HepG2 (cell line): ENCODE results near the gene CAPN10. TPM values are rescaled to one million over a fixed set of nuclear protein-coding genes. Genes with fewer than 3 reads are reported as not detected.
A peak's percentile ranks its signal among the peaks of the same experiment; 100 is the strongest.

ENCODE experiments used
- ATAC-seq: fragments of 200-7000 bp; cut with Tn5 transposase; 3 replicates; pipeline ENCODE4 v1.9.1; 2020; ENCODE audit warnings: mild to moderate bottlenecking, moderate library complexity
- BruUV-seq: library from RNA; stranded (reverse); fragments of 400-500 nt; replicated peaks from 2 replicates; lab custom pipeline; 2021; lab: Mats Ljungman, UMichigan
- CTCF ChIA-PET: fragments of 300-600 bp; formaldehyde crosslinking; extraction: SDS; loops from one replicate; lab custom pipeline; 2021; ENCODE audit warnings: low total read pairs, inconsistent platforms, low intra/inter-chr PET ratio; lab: Yijun Ruan, JAX
- POLR2A ChIA-PET: fragments of 350-600 bp; sonication (Branson Sonifier 250); formaldehyde crosslinking; loops from one replicate; lab custom pipeline; 2020; ENCODE audit warnings: antibody characterized with exemption, inconsistent platforms; lab: Yijun Ruan, JAX
- DNase-seq: peaks from one replicate; pipeline ENCODE4 v3.0.0-alpha.2; 2015; ENCODE audit warnings: low spot score
- FAIRE-seq: peaks from 3 replicates; lab custom pipeline; 2011; peaks lifted over from hg19 to GRCh38; lab: Jason Lieb, UNC
- H2AFZ ChIP-seq: one replicate; pipeline ENCODE4 v1.6.1; 2011; ENCODE audit warnings: low read length, inconsistent platforms
- H3K27ac ChIP-seq: fragments of 300-600 bp; 3 replicates; pipeline ENCODE4 v1.8.0; 2011; ENCODE audit warnings: mixed run types, mild to moderate bottlenecking, mixed read lengths, low read length, inconsistent platforms; ENCODE audit not compliant: insufficient read depth; ENCODE audit errors: extremely low read length
- H3K27me3 ChIP-seq, 2 experiments: fragments of 200-600 bp in 1 of 2; 2 replicates in 1 of 2; 3 replicates in 1 of 2; pipeline versions ENCODE4 v1.6.0 to v1.8.0; 2011; ENCODE audit warnings: low read length in 2 of 2, mild to moderate bottlenecking in 2 of 2, moderate library complexity in 2 of 2, inconsistent platforms in 1 of 2; ENCODE audit not compliant: insufficient read depth in 2 of 2, control insufficient read depth in 1 of 2
- H3K36me3 ChIP-seq, 2 experiments: fragments of 200-600 bp in 1 of 2; replicated peaks in 1 of 2; 2 replicates in 1 of 2; 3 replicates in 1 of 2; pipeline versions ENCODE4 v1.5.1 to v1.8.0; 2011; ENCODE audit warnings: low read length in 2 of 2, inconsistent platforms in 1 of 2; ENCODE audit not compliant: insufficient read depth in 2 of 2, control insufficient read depth in 1 of 2
- H3K4me1 ChIP-seq: 2 replicates; pipeline ENCODE4 v1.5.1; 2012; ENCODE audit warnings: low read length, inconsistent platforms; ENCODE audit not compliant: insufficient read depth
- H3K4me2 ChIP-seq: 2 replicates; pipeline ENCODE4 v1.6.0; 2011; ENCODE audit warnings: low read depth, low read length, inconsistent platforms
- H3K4me3 ChIP-seq, 3 experiments: fragments of 200-600 bp in 1 of 3; sonication (generic), shearing (Covaris generic) in 1 of 3; replicated peaks in 1 of 3; 2 replicates each; pipeline ENCODE4 v1.5.1; 2011 to 2016; ENCODE audit warnings: low read length in 3 of 3, inconsistent platforms in 2 of 3, low read depth in 2 of 3, mild to moderate bottlenecking in 2 of 3, control low read depth in 1 of 3, mixed read lengths in 1 of 3; ENCODE audit not compliant: insufficient read depth in 1 of 3
- H3K79me2 ChIP-seq: one replicate; pipeline ENCODE4 v1.6.1; 2011; ENCODE audit warnings: low read length, inconsistent platforms; ENCODE audit not compliant: insufficient read depth
- H3K9ac ChIP-seq: 2 replicates; pipeline ENCODE4 v1.6.0; 2011; ENCODE audit warnings: mild to moderate bottlenecking, low read depth, low read length, inconsistent platforms; ENCODE audit not compliant: insufficient read depth
- H3K9me3 ChIP-seq: 2 replicates; pipeline ENCODE4 v1.5.1; 2012; ENCODE audit warnings: mild to moderate bottlenecking, low read length
- H4K20me1 ChIP-seq: 2 replicates; pipeline ENCODE4 v1.6.0; 2011; ENCODE audit warnings: inconsistent platforms, mild to moderate bottlenecking, low read length, moderate library complexity; ENCODE audit not compliant: insufficient read depth
- DPF2 ChIP-seq: sonication (generic); formaldehyde crosslinking; IDR thresholded peaks from 2 replicates; pipeline ENCODE4 v1.4.0; 2020; ENCODE audit warnings: mild to moderate bottlenecking, low read depth, missing genetic modification reagents, borderline replicate concordance
- HES4 ChIP-seq: sonication (generic); formaldehyde crosslinking; IDR thresholded peaks from 2 replicates; pipeline ENCODE4 v1.9.0; 2021; ENCODE audit warnings: mild to moderate bottlenecking, missing genetic modification reagents, borderline replicate concordance
- ZEB1 ChIP-seq: IDR thresholded peaks from 2 replicates; pipeline ENCODE4 v1.6.1; 2012; ENCODE audit warnings: mild to moderate bottlenecking, low read depth, inconsistent platforms; ENCODE audit not compliant: insufficient replicate concordance
- WGBS: methylation state at CpG from one replicate; pipeline ENCODE4 v1.1.6; 2017; ENCODE audit warnings: low lambda C conversion rate; 5-methylcytosine and 5-hydroxymethylcytosine counted together
- in situ Hi-C: cut with HindIII; loops from 2 replicates; pipeline ENCODE4 v1.10.0; 2017; ENCODE audit warnings: low pct_unique_long_range_greater_than_20kb; ENCODE audit not compliant: extremely low pct_ligation_motif_present
- intact Hi-C: fragments of 100-400 bp; cut with micrococcal nuclease; formaldehyde crosslinking; loops from one replicate; pipeline ENCODE4 v1.10.0; 2022; ENCODE audit not compliant: unreplicated experiment
- polyA plus RNA-seq, 8 experiments: library from polyadenylated mRNA; depleted of rRNA in 3 of 8; stranded (reverse) in 7 of 8; unstranded in 1 of 8; fragments of >200 nt; fragmentation: Illumina TruSeq in 4 of 8; extraction: Trizol in 4 of 8; gene quantifications; 2 replicates each; pipeline versions ENCODE4 v1.2.1 to v1.2.3, GENCODE V29; 2011 to 2016; ENCODE audit warnings: low read depth in 4 of 8, missing spikeins in 1 of 8, mixed read lengths in 1 of 8; ENCODE audit not compliant: insufficient read depth in 1 of 8
- total RNA-seq, 5 experiments: library from RNA; depleted of rRNA; stranded (reverse); fragments of >200 nt; fragmentation: Illumina TruSeq; extraction: Trizol; gene quantifications; 2 replicates each; pipeline ENCODE4 v1.2.3, GENCODE V29; 2016; ENCODE audit warnings: low read depth in 1 of 5
- TF ChIP-seq, protein P1 (sequence below): sonication (generic); formaldehyde crosslinking; IDR thresholded peaks from 2 replicates; pipeline ENCODE4 v1.5.0; 2020; ENCODE audit warnings: missing genetic modification reagents

CAPN10 gene
- total and polyA plus RNA-seq, 2 of the 13 experiments (the other 11 are each of a cell fraction or from before 2014, with no cell fraction given), result 27.6 to 32.4 TPM

DNA sequence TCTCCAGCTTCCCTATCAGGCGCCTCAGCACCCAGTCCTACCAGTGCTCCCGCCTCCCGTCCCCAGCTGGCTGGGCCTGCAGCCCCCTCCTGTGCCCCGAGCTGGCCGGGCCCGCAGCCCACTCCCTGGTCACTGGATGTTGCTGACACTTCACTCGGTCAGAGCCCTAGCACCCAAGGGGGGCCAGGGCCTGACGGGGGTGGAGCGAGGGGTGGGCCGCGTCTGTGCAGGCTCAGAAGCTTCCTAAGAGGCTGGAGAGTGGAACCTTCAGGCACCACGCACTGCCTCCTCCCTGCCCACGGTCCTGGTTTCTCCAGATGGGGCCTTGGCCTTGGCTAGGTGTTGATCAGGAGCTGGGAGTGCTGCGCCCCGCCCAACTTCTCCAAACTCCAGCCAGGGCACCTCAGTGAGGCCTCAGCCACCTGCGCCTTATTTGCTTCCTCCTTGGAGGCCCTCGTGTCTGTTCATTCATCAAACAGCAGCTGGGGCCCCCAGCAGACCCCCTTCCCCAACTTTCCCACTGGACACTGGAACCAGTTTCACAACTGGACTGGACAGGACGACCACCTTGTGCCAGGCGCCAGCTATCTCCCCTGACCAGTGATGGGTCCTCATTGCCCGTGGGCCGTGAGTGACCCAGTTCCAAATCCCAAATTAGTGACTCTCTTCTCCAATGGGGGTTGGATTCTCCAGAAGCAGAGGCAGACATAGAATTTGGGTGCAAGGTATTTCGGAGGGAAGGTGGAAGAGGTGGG lies 16.7 kb downstream of the CAPN10 start:
- Histone ChIP-seq H3K9ac (peak overlapping the region; percentile 78; the same call in 1 of the 2 replicates), H3K4me1 (peaks cover 59% of the 10 kb centered on the region), H4K20me1 (0 out of 2 replicates have a peak, but pooled peaks cover 4% of the 10 kb centered on the region), H3K4me3 (no peak overlapping the region), H3K36me3 (peaks cover 0 to 3% of the 10 kb centered on the region in 2 experiments; a peak in 1 of 5 replicates), H2AFZ (no peak overlapping the region), H3K27ac (no peak overlapping the region), H3K4me2 (no peak overlapping the region), H3K79me2 (peaks cover 30% of the 10 kb centered on the region), H3K9me3 (no peaks in the 10 kb centered on the region), H3K27me3 (no peaks in the 10 kb centered on the region)
- no peak for FAIRE-seq
- POLR2A ChIA-PET, result interaction anchor here (4.1 to 9.7 kb wide), 3 partner anchors 16 to 37 kb away, joined by 45 to 147 read pairs (median 46); partner anchors contain the start of genes CAPN10 and GPR35
- ATAC-seq, result no peak
- no peak for DNase-seq
- 94% methylated on average over 17 of the region's 22 CpGs for WGBS
- TF ChIP-seq, protein P1, sequence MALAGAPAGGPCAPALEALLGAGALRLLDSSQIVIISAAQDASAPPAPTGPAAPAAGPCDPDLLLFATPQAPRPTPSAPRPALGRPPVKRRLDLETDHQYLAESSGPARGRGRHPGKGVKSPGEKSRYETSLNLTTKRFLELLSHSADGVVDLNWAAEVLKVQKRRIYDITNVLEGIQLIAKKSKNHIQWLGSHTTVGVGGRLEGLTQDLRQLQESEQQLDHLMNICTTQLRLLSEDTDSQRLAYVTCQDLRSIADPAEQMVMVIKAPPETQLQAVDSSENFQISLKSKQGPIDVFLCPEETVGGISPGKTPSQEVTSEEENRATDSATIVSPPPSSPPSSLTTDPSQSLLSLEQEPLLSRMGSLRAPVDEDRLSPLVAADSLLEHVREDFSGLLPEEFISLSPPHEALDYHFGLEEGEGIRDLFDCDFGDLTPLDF (CRISPR knock-in tag), result no peak
- TF ChIP-seq ZEB1 (no peak), HES4 (CRISPR knock-in tag) (0 out of 2 replicates have a peak, but pooled peaks have one; percentile 37), DPF2 (CRISPR knock-in tag) (no peak)
- intact Hi-C loops (loop anchor here (10.0 kb wide), 1 partner anchor 232 kb away; no protein-coding TSS in a partner anchor), in situ Hi-C loops (no loop called here)
- BruUV-seq, result no TSS peak
- CTCF ChIA-PET, result interaction anchor here (1.1 kb wide), 1 partner anchor 90 kb away, joined by 4 read pairs; no protein-coding TSS in a partner anchor
